HCT116 (cell line): ENCODE measurements around the gene KCNN4. TPM values are rescaled to one million over a fixed set of nuclear protein-coding genes. Genes with fewer than 3 reads are reported as not detected.

ENCODE experiments used
- ATAC-seq: fragments of 200-7000 bp; cut with Tn5 transposase; 2 replicates; pipeline ENCODE4 v1.9.1; 2020; ENCODE audit warnings: mild to moderate bottlenecking, moderate library complexity
- BruUV-seq: library from RNA; stranded (reverse); fragments of 400-500 nt; replicated peaks from 2 replicates; lab custom pipeline; 2021; lab: Mats Ljungman, UMichigan
- CTCF ChIA-PET: fragments of 300-600 bp; sonication (Branson Sonifier 250); formaldehyde crosslinking; loops from one replicate; lab custom pipeline; 2021; ENCODE audit warnings: antibody characterized with exemption; lab: Charles Lee
- POLR2A ChIA-PET: fragments of 300-600, 350-600 bp; sonication (Branson Sonifier 250); formaldehyde crosslinking; loops from one replicate; lab custom pipeline; 2021; ENCODE audit warnings: antibody characterized with exemption; lab: Charles Lee
- RAD21 ChIA-PET, 2 experiments: fragments of 300-600 bp; sonication (Branson Sonifier 250); formaldehyde crosslinking; loops; one replicate each; lab custom pipeline; 2023; ENCODE audit warnings: low total read pairs in 2 of 2; ENCODE audit not compliant: uncharacterized antibody in 2 of 2, unreplicated experiment in 2 of 2, low non-redundant PET in 1 of 2; lab: Charles Lee
- DNase-seq: peaks from one replicate; pipeline ENCODE4 v3.0.0-alpha.2; 2010; ENCODE audit warnings: low read depth, low spot score
- H2AFZ ChIP-seq: fragments of 200-600 bp; shearing (Covaris generic), sonication (generic); 2 replicates; pipeline ENCODE4 v1.6.1; 2017; ENCODE audit warnings: low read depth, mixed run types, mixed read lengths, antibody characterized with exemption, low read length; ENCODE audit not compliant: poor library complexity, severe bottlenecking
- H3K27ac ChIP-seq: 2 replicates; pipeline ENCODE4 v1.5.1; 2012; ENCODE audit warnings: low read depth, low read length
- H3K27me3 ChIP-seq: fragments of 200-600 bp; sonication (generic); 2 replicates; pipeline ENCODE4 v1.6.1; 2016; ENCODE audit warnings: mixed run types, low read length, mixed read lengths; ENCODE audit not compliant: insufficient read depth
- H3K36me3 ChIP-seq, 2 experiments: fragments of 200-500 bp in 1 of 2; fragments of 200-600 bp in 1 of 2; sonication (Bioruptor generic) in 1 of 2; sonication (generic) in 1 of 2; 2 replicates each; pipeline versions ENCODE4 v1.5.1 to v1.6.1; 2014 to 2016; ENCODE audit warnings: low read length in 2 of 2, inconsistent platforms in 1 of 2, mixed read lengths in 1 of 2, mixed run types in 1 of 2; ENCODE audit not compliant: insufficient read depth in 2 of 2, control insufficient read depth in 1 of 2
- H3K4me1 ChIP-seq, 2 experiments: fragments of 200-600 bp in 1 of 2; sonication (generic) in 1 of 2; 2 replicates each; pipeline versions ENCODE4 v1.5.1 to v1.6.1; 2012 to 2017; ENCODE audit warnings: low read length in 2 of 2, inconsistent platforms in 1 of 2, mild to moderate bottlenecking in 1 of 2, mixed read lengths in 1 of 2, mixed run types in 1 of 2, moderate library complexity in 1 of 2; ENCODE audit not compliant: insufficient read depth in 2 of 2, control insufficient read depth in 1 of 2
- H3K4me2 ChIP-seq: fragments of 200-600 bp; sonication (generic); 2 replicates; pipeline ENCODE4 v1.6.1; 2017; ENCODE audit warnings: mixed run types, low read length, mixed read lengths
- H3K4me3 ChIP-seq, 2 experiments: fragments of 200-600 bp in 1 of 2; sonication (generic) in 1 of 2; replicated peaks in 1 of 2; 2 replicates each; pipeline ENCODE4 v1.5.1; 2011 to 2016; ENCODE audit warnings: low read length in 2 of 2, control low read depth in 1 of 2, low read depth in 1 of 2, mild to moderate bottlenecking in 1 of 2, mixed read lengths in 1 of 2, mixed run types in 1 of 2
- H3K79me2 ChIP-seq: fragments of 200-600 bp; sonication (generic); 2 replicates; pipeline ENCODE4 v1.6.1; 2017; ENCODE audit warnings: mild to moderate bottlenecking, mixed run types, low read length, moderate library complexity, mixed read lengths; ENCODE audit not compliant: insufficient read depth
- H3K9ac ChIP-seq: fragments of 200-600 bp; sonication (generic); 2 replicates; pipeline ENCODE4 v1.6.1; 2016; ENCODE audit warnings: low read length, mixed read lengths
- H3K9me2 ChIP-seq: fragments of 200-600 bp; sonication (generic), shearing (Covaris generic); 2 replicates; pipeline ENCODE4 v1.6.1; 2017; ENCODE audit warnings: mixed run types, mild to moderate bottlenecking, moderate library complexity; ENCODE audit not compliant: insufficient read depth
- H3K9me3 ChIP-seq, 2 experiments: fragments of 200-500 bp in 1 of 2; fragments of 200-600 bp in 1 of 2; sonication (Bioruptor generic) in 1 of 2; sonication (generic) in 1 of 2; 2 replicates each; pipeline ENCODE4 v1.6.1; 2014 to 2017; ENCODE audit warnings: low read length in 2 of 2, mixed read lengths in 2 of 2, inconsistent platforms in 1 of 2, low read depth in 1 of 2, mild to moderate bottlenecking in 1 of 2, mixed run types in 1 of 2, moderate library complexity in 1 of 2; ENCODE audit not compliant: control insufficient read depth in 1 of 2, insufficient read depth in 1 of 2
- H4K20me1 ChIP-seq: fragments of 200-600 bp; sonication (generic), shearing (Covaris generic); 2 replicates; pipeline ENCODE4 v1.6.1; 2017; ENCODE audit warnings: mixed run types, mild to moderate bottlenecking, moderate library complexity; ENCODE audit not compliant: insufficient read depth
- CBX3 ChIP-seq: IDR thresholded peaks from 2 replicates; pipeline ENCODE4 v1.6.1; 2012; ENCODE audit warnings: low read depth
- CEBPB ChIP-seq: IDR thresholded peaks from 2 replicates; pipeline ENCODE4 v1.6.1; 2012; ENCODE audit warnings: low read depth
- EGR1 ChIP-seq: IDR thresholded peaks from 2 replicates; pipeline ENCODE4 v1.6.1; 2012; ENCODE audit warnings: low read depth
- EZH2phosphoT487 ChIP-seq: fragments of 200-600 bp; IDR thresholded peaks from 2 replicates; pipeline ENCODE4 v1.6.1; 2018; ENCODE audit warnings: antibody characterized with exemption, borderline replicate concordance
- JUND ChIP-seq: IDR thresholded peaks from 2 replicates; pipeline ENCODE4 v1.6.1; 2012
- POLR2A ChIP-seq: IDR thresholded peaks from 2 replicates; pipeline ENCODE4 v1.7.0; 2011; ENCODE audit warnings: borderline replicate concordance; ENCODE audit not compliant: insufficient read depth, insufficient read length; ENCODE audit errors: extremely low read depth
- RAD21 ChIP-seq: IDR thresholded peaks from 2 replicates; pipeline ENCODE4 v1.6.1; 2012; ENCODE audit warnings: low read depth, mild to moderate bottlenecking
- REST ChIP-seq: IDR thresholded peaks from 2 replicates; pipeline ENCODE4 v1.6.1; 2012; ENCODE audit warnings: low read depth
- SIN3A ChIP-seq: IDR thresholded peaks from 2 replicates; pipeline ENCODE4 v1.6.1; 2012; ENCODE audit warnings: low read depth
- SP1 ChIP-seq: IDR thresholded peaks from 2 replicates; pipeline ENCODE4 v1.6.1; 2012; ENCODE audit warnings: low read depth
- SRF ChIP-seq: IDR thresholded peaks from 2 replicates; pipeline ENCODE4 v1.6.1; 2012; ENCODE audit warnings: low read depth
- TCF7L2 ChIP-seq: IDR thresholded peaks from 2 replicates; pipeline ENCODE4 v1.7.0; 2011; ENCODE audit warnings: borderline replicate concordance, inconsistent platforms; ENCODE audit not compliant: insufficient read depth, insufficient read length; ENCODE audit errors: extremely low read depth
- YY1 ChIP-seq: IDR thresholded peaks from 2 replicates; pipeline ENCODE4 v1.6.1; 2011; ENCODE audit warnings: low read length, low read depth, moderate library complexity, mild to moderate bottlenecking; ENCODE audit not compliant: insufficient replicate concordance; ENCODE audit errors: extremely low read depth
- ZFX ChIP-seq: fragments of 450-650 bp; IDR thresholded peaks from 2 replicates; pipeline ENCODE4 v1.6.1; 2017
- ZNF274 ChIP-seq: fragments of 200-500 bp; sonication (Bioruptor generic); IDR thresholded peaks from 2 replicates; pipeline ENCODE4 v1.6.1; 2014; ENCODE audit warnings: mild to moderate bottlenecking, low read depth, low read length, inconsistent platforms
- intact Hi-C: fragments of 100-400 bp; cut with micrococcal nuclease; formaldehyde crosslinking; loops from 2 replicates; pipeline ENCODE4 v1.10.0; 2022
- total RNA-seq: library from RNA; stranded (reverse); gene quantifications from one replicate; pipeline ENCODE4 v1.2.1, GENCODE V29; 2021; ENCODE audit not compliant: unreplicated experiment
- TF ChIP-seq, protein P1 (sequence below), 3 experiments: fragments of 200-600 bp in 1 of 3; sonication (generic) in 1 of 3; IDR thresholded peaks in 2 of 3; conservative IDR thresholded peaks in 1 of 3; 2 replicates each; pipeline ENCODE4 v1.5.1; 2012 to 2017; ENCODE audit warnings: low read depth in 2 of 3, low read length in 2 of 3, antibody characterized with exemption in 1 of 3, borderline replicate concordance in 1 of 3, control low read depth in 1 of 3, mild to moderate bottlenecking in 1 of 3, mixed read lengths in 1 of 3, mixed run types in 1 of 3, moderate library complexity in 1 of 3; ENCODE audit not compliant: insufficient read depth in 1 of 3

KCNN4 gene
- total RNA-seq, 1 experiment from 2014 or later, result 72.9 TPM

- Histone ChIP-seq H3K9ac (no peak overlapping the region), H4K20me1 (no peaks in the 10 kb centered on the region)
- ATAC-seq, result no peak
- RAD21 ChIA-PET, result no interaction called here
- TF ChIP-seq JUND, result no peak
- no peak for TF ChIP-seq ZNF274
- TF ChIP-seq POLR2A, result no peak
- TF ChIP-seq ZFX, result no peak
- TF ChIP-seq TCF7L2, result no peak
- TF ChIP-seq EGR1, result no peak
- TF ChIP-seq EZH2phosphoT487, result no peak
- TF ChIP-seq REST, result no peak
- TF ChIP-seq SRF, result no peak
- no peak for TF ChIP-seq SIN3A
- TF ChIP-seq YY1, result no peak
- TF ChIP-seq CEBPB, result no peak
- TF ChIP-seq, protein P1, sequence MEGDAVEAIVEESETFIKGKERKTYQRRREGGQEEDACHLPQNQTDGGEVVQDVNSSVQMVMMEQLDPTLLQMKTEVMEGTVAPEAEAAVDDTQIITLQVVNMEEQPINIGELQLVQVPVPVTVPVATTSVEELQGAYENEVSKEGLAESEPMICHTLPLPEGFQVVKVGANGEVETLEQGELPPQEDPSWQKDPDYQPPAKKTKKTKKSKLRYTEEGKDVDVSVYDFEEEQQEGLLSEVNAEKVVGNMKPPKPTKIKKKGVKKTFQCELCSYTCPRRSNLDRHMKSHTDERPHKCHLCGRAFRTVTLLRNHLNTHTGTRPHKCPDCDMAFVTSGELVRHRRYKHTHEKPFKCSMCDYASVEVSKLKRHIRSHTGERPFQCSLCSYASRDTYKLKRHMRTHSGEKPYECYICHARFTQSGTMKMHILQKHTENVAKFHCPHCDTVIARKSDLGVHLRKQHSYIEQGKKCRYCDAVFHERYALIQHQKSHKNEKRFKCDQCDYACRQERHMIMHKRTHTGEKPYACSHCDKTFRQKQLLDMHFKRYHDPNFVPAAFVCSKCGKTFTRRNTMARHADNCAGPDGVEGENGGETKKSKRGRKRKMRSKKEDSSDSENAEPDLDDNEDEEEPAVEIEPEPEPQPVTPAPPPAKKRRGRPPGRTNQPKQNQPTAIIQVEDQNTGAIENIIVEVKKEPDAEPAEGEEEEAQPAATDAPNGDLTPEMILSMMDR (IDR thresholded peaks at IDR 0.05 in 2 of 3, conservative IDR thresholded peaks at IDR 0.05 in 1 of 3; ENCODE audit: borderline replicate concordance in 1 of 3, insufficient read depth in 1 of 3, low read depth in 2 of 3, low read length in 2 of 3), result no peak
- no peak for TF ChIP-seq CBX3
- TF ChIP-seq RAD21, result no peak
- TF ChIP-seq SP1, result no peak
- TF ChIP-seq, all 23 proteins: peak for 0
- no peaks in the 10 kb centered on the region for H3K9me3 ChIP-seq
- H3K4me3 ChIP-seq, result no peak overlapping the region
- intact Hi-C loops, result no loop called here
- H3K27me3 ChIP-seq, result no peaks in the 10 kb centered on the region
- H3K36me3 ChIP-seq, result peaks cover 47 to 69% of the 10 kb centered on the region in 2 experiments
- H3K4me2 ChIP-seq, result no peak overlapping the region
- CTCF ChIA-PET, result no interaction called here
- H3K9me2 ChIP-seq, result no peaks in the 10 kb centered on the region
- no peak overlapping the region for H3K27ac ChIP-seq
- peaks cover 7% of the 10 kb centered on the region; the same call in 1 of the 2 replicates for H3K79me2 ChIP-seq
- no peak for DNase-seq
- POLR2A ChIA-PET, result no interaction called here
- no peak overlapping the region for H2AFZ ChIP-seq
- peaks cover 20 to 26% of the 10 kb centered on the region in 2 experiments for H3K4me1 ChIP-seq
- BruUV-seq, result no TSS peak
Observed at GRCh38 chr19:43741075-43741825, 39.5 kb downstream of the KCNN4 start.
